GM13976 (cell line): ENCODE results near the gene AMER1.

Experiments
- DNase-seq: peaks from one replicate; pipeline ENCODE4 v3.0.0; 2012; ENCODE audit warnings: low spot score
- in situ Hi-C: fragments of 300-500 bp; cut with MboI; formaldehyde crosslinking; loops from one replicate; pipeline ENCODE4 v1.12.0; 2022; ENCODE audit warnings: low sequenced_read_pairs, mixed read lengths, inconsistent platforms; ENCODE audit not compliant: unreplicated experiment
- TF ChIP-seq, protein P1 (sequence below): IDR thresholded peaks from 2 replicates; pipeline ENCODE4 v1.5.1; 2012; ENCODE audit warnings: borderline replicate concordance, mild to moderate bottlenecking; ENCODE audit not compliant: insufficient read depth; ENCODE audit errors: extremely low read depth, missing control alignments, control extremely low read depth

AMER1 gene

GRCh38 chrX:64205735-64206501, 410 bp upstream of the AMER1 start:
- TF ChIP-seq, protein P1, sequence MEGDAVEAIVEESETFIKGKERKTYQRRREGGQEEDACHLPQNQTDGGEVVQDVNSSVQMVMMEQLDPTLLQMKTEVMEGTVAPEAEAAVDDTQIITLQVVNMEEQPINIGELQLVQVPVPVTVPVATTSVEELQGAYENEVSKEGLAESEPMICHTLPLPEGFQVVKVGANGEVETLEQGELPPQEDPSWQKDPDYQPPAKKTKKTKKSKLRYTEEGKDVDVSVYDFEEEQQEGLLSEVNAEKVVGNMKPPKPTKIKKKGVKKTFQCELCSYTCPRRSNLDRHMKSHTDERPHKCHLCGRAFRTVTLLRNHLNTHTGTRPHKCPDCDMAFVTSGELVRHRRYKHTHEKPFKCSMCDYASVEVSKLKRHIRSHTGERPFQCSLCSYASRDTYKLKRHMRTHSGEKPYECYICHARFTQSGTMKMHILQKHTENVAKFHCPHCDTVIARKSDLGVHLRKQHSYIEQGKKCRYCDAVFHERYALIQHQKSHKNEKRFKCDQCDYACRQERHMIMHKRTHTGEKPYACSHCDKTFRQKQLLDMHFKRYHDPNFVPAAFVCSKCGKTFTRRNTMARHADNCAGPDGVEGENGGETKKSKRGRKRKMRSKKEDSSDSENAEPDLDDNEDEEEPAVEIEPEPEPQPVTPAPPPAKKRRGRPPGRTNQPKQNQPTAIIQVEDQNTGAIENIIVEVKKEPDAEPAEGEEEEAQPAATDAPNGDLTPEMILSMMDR = no peak
- in situ Hi-C loops = no loop called here
- DNase-seq = peak; percentile 89

DNA sequence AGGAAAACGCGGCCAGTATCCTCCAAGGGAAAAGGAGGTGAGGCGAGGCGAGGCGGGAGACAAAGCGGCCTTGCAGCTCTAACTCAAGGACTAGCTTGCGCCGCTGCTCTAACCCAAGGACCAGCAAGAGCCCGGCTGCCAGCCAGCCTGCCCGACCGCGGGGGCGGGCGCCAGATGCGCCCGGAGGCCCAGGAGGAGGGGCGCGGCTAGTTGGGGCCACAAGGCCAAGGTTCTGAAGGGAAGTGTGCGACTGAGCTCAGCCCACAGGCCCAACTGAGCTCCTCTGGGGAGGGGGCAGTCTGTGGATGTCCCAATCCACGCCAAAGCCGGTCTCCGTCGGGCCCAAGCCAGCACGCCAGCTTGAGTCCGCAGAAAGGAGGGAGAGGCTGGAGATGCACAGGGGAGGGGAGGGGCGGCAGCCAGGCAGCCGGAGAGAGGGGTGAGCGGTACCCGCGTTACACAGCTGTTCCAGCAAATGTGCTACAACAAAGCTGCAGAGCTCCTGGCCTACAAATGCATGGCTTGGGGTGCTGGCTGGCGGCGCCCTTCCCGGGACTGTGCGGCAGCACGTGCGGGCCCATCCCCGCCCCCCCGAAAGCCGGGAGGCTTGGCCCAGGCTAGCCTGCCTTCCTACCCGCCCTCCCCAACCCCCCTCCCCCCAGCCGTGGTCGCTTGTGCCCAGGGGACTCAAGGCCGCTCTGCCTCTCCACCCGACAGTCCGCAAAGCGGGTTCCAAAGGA, 637 bp downstream of the AMER1 start:
- peak; percentile 45 for DNase-seq
- in situ Hi-C loops = no loop called here
- TF ChIP-seq, protein P1 = no peak

GRCh38 chrX:64204252-64204651, 1.3 kb downstream of the AMER1 start:
- in situ Hi-C loops = no loop called here
- DNase-seq = no peak
- TF ChIP-seq, protein P1 = no peak

- no peak for DNase-seq
- TF ChIP-seq, protein P1 = no peak
- in situ Hi-C loops = no loop called here
These were observed 2.6 kb downstream of the AMER1 start for GRCh38 chrX:64202808-64203325.

GRCh38 chrX:64198036-64198435, 7.5 kb downstream of the AMER1 start:
- DNase-seq = no peak
- TF ChIP-seq, protein P1 = no peak
- in situ Hi-C loops = no loop called here

DNA sequence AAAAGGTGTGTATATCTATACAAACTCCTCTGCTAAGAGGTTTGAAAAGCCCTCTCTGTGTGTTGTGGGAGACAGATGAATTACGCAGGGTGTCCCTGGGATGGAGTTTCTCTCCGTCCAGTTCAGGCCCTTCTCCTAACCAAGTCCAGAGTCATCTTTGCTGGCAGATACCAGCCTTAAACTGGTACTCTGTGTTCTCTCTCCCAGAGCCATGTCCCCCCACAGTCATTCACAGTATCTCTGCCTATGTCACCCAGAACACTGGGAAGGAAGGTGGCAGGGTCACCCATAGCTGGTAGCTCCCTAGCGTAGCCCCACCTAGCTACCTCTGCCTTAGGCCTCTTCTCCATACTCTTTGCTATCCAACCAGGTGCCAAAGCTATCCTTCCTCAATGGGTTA, 8.9 kb downstream of the AMER1 start:
- in situ Hi-C loops = no loop called here
- no peak for DNase-seq
- TF ChIP-seq, protein P1 = no peak
